ENCODE data around the gene CYCS. TPM values are rescaled to one million over a fixed set of nuclear protein-coding genes. Genes with fewer than 3 reads are reported as not detected.
"Not testable (repeated sequence)": the region's sequence is repeated elsewhere in the genome, so short reads cannot be mapped to it uniquely, and the experiment has no call there.

The CYCS gene
- total RNA-seq, 1 donor from 2014 or later, result 91.0 TPM

GRCh38 chr7:25118048-25118753 is 6.9 kb downstream of the CYCS start:
- no peak for DNase-seq

DNA sequence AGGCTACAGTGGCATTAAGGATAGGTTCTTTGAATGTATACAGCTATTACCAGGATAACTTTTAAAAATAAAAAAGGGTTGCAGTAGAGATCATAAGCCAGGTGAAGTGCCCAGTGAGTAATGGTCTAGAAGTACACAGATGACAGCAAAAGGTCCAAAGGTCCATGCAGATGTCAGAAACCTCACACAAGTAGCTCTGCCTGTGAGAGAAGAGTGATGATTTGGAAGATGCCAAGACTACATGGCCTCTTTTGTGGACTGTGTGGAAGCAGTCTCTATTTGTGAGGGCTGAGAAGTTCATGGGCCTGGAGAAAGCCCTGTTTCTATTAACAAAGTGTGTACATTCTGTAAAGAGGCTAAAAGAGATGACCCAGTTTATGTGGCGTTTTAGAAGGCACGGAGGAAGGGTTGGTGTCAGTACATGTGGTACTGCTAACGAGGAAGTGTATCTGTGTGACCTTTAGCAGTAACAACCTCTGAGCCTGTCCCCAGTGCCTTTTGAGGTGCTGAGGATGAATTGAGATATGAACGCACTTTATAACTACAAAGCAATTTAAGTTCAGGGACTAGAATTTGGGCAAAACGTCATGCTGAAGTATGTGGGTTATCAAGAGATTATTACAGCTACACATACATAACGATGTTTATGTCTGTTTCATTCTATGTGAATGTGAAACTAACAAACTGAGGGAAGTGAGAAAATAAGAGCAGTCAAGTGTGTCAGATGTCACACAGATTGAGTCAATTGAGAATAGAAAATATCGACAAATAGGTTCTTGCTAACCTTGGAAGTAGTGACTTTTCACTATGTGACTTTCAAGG is 7.6 kb downstream of the CYCS start:
- DNase-seq, result no peak

DNA sequence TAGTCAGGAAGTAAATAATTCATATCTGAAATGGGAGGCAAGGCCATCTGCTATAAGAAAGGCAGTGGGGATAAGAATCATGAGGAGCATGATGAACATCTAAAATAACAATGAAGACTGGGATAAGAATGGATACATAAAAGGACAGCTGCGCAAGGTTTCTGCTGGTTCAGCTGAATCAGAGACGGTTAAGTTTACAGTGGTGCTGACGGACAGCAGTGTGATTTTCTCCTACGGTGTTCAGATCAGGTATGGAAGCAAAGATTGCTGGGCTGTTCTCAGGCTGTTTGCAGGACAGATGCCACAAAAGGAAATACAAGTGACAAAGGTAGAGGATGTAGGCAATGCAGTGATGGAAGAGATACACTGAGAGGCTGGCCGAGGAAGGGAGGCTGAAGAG is 8.4 kb downstream of the CYCS start:
- DNase-seq, result no peak

- DNase-seq, result not testable (repeated sequence)
These were observed 14.5 kb downstream of the CYCS start for GRCh38 chr7:25110514-25110913.

- no peak for DNase-seq
These were observed 15.8 kb downstream of the CYCS start for GRCh38 chr7:25109276-25109675.

DNA sequence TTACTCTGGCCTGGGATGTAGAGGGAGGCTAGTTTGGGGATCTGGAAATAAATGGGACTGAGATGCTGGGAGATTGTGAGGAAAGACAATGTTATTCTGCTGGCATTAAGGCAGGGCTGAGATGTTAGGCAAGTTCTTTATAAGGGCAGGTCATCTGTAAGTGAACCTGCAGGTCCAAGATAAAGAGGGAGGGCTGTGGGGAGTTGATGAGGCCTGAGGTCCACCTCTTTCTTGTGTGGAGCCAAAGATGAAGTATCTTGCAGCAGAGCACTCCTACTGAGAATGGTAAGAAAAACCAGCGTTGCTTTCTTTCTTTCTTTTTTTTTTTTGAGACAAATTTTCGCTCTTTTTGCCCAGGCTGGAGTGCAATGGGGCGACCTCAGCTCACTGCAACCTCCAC is 19.1 kb downstream of the CYCS start:
- no peak for DNase-seq

- DNase-seq, result no peak
These were observed 21.3 kb downstream of the CYCS start for GRCh38 chr7:25103773-25104172.

DNA sequence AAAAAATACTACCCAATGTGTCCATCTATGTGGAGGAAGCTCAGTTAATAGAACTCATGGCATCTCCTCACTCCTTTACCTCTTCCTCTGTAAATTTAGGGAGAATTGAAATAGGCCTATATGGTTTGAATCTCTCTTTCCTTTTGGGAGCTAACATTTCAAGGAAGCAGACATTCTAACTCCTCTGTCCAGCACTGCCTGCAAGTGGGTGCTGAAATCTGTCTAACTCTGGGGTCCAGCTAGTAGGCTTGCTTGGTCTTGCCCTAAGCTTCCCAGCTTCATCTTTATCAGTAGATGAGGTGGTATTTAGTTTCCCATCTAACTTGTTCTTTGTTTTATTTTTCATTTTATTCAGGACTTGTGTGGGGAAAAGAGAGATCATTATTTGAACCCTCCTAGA is 23.2 kb downstream of the CYCS start:
- no peak for DNase-seq

DNA sequence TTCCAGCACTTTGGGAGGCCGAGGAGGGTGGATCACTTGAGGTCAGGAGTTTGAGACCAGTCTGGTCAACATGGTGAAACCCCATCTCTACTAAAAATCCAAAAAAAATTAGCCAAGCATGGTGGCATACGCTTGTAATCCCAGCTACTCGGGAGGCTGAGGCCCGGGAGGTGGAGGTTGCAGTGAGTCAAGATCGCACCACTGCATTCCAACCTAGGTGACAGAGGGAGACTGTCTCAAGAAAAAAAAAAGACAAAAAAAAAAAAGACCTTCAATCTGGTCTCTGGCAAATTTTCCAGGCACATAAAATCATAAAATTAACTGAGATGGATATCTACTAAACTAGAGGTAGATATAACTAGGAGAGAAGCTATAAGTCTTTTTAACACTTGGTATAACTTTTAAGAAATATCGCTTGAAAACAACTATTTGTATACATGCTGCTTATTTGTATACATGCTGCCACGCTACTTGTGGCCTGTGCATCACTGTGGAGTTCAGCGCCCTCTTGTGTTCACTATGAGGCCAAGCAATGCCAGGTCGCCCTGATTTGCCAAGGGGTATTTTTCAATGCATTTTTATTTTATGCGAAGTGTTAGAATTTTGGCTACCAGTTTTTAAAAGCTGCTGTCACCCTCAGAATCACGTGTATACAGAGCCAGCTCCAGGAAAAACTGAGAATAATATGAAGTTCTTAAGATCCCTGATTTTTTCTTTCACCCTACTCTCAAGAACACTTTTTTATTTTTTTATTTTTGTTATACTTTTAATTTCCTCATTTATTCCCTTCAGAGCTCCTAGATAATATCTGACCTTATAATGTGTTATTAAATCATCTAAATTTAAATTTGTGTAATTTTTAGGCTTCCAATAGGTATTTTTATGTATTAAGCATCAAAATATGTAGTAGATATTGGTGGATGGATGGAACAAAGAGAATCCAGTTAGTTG is 26.7 kb downstream of the CYCS start:
- peak; percentile 66 for DNase-seq

- DNase-seq, result no peak
These were observed 29.3 kb downstream of the CYCS start for GRCh38 chr7:25095516-25096345.

DNA sequence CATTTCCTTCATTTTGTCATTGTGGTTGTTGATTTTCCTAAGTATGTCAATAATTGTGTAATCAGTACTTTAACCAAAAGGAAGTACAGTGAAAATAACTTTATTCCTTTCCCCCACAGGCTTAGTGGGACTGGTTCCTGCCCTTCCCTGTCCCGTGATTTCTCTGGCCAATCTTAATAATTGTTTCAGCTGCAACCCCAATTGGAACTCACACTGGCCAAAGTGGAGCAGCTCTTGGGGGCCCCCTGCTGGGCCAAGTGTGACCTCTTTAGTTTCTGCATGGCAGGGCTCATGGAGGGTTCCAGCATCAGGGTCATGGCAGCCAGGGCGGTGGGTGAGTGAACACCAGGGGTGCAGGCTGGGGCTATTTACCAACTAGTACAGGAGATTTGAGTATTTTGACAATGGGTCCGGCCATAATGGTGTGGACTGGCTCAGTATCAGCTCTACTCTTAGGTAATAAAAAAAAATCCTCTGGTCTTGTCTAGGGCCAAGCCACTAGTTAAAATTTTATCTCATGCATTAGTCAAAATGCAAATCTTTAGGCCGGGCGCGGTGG is 31.7 kb downstream of the CYCS start:
- DNase-seq, result peak; percentile 65

- no peak for DNase-seq
These were observed 33.3 kb downstream of the CYCS start for GRCh38 chr7:25091779-25092178.

DNA sequence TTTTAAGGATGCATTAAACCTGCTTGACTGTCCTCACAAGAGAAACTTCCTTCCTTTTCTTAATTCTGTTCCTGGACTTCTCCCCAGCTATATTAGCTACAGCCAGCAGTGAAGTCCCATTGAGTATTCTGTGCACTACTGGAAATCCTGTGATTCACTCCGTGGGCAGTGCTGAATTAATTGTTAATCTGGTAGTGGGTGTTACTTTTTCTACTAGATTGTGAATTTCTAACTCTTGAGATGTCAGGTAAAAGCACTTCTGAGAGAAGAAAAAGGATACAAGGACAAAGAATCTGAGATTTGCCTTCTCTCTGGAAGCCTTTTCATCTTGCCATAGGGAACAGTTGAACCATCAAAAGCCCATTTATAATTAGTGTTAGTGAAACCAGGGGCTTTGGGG is 33.9 kb downstream of the CYCS start:
- no peak for DNase-seq

- DNase-seq, result no peak
These were observed 34.7 kb downstream of the CYCS start for GRCh38 chr7:25090374-25090773.

- DNase-seq, result no peak
These were observed 37.2 kb downstream of the CYCS start for GRCh38 chr7:25087855-25088254.

GRCh38 chr7:25084821-25085220 is 40.2 kb downstream of the CYCS start:
- DNase-seq, result no peak

- DNase-seq, result no peak
These were observed 41.9 kb downstream of the CYCS start for GRCh38 chr7:25083201-25083600.

DNA sequence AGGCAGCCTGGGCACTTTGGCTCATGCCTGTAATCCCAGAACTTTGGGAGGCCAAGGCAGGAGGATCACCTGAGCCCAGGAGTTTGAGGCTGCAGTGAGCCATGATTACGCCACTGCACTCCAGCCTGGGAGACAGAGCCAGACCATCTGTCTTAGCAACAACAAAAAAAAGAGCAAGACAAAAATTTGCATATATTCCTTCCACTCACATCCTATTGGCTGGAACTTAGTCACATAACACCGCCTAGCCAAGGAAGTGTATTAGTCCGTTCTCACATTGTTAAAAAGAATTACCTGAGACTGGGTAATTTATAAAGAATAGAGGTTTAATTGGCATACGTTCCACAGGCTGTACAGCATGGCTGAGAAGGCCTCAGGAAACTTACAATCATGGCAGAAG is 43.0 kb downstream of the CYCS start:
- not testable (repeated sequence) for DNase-seq

DNA sequence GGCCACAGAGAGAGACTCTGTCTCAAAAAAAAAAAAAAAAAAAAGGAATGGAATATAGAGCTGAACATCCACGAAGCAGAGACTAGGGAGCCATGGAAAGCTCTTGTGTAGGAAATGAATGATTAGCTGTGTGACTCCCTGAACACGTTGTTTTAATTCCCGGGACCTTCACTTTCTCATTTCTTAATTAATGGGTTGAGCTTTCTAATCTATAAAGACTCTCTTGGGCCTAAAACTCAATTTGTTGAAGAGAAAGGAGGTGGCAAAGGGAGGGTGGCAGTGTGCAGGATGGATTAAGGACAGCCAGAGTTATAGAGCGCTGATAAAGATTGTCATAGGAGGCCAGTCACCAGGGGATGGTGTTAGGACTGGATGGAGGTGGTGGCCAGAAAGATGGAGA is 48.0 kb downstream of the CYCS start:
- no peak for DNase-seq

DNA sequence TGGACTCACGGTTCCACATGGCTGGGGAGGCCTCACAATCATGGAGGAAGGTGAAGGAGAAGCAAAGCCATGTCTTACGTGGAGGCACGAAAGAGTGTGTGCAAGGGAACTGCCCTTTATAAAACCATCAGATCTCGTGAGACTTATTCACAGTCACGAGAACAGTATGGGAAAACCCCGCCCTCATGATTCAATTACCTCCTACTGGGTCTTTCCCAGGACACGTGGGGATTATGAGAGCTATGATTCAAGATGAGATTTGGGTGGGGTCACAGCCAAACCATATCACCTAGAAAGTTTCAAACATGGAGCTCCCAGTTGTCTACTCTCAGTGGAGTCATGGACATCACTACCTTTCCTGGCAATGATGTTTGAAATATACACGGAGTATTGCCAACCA is 49.6 kb downstream of the CYCS start:
- no peak for DNase-seq

DNA sequence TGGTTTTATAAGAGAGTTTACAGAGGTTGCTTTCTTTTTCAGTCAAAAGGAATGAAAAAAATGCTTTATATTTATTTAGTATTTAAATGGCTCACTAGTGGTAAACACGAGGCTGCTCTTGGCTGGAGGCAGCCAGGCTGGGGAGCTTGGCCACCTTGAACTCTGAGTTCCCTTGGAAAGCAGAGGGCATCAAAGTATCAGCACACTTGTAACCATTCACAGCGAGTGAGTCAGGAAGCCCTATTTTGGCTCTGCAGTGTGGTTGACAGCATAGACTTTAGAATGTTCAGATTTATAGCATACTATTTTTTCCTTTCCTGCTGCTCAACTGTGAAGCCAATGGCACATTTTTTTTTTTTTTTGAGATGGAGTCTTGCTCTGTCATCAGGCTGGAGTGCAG is 51.6 kb downstream of the CYCS start:
- DNase-seq, result no peak

All from tongue (tissue), 2 donors.